Measurements from ENCODE around the gene MORN5.

The MORN5 gene

DNA sequence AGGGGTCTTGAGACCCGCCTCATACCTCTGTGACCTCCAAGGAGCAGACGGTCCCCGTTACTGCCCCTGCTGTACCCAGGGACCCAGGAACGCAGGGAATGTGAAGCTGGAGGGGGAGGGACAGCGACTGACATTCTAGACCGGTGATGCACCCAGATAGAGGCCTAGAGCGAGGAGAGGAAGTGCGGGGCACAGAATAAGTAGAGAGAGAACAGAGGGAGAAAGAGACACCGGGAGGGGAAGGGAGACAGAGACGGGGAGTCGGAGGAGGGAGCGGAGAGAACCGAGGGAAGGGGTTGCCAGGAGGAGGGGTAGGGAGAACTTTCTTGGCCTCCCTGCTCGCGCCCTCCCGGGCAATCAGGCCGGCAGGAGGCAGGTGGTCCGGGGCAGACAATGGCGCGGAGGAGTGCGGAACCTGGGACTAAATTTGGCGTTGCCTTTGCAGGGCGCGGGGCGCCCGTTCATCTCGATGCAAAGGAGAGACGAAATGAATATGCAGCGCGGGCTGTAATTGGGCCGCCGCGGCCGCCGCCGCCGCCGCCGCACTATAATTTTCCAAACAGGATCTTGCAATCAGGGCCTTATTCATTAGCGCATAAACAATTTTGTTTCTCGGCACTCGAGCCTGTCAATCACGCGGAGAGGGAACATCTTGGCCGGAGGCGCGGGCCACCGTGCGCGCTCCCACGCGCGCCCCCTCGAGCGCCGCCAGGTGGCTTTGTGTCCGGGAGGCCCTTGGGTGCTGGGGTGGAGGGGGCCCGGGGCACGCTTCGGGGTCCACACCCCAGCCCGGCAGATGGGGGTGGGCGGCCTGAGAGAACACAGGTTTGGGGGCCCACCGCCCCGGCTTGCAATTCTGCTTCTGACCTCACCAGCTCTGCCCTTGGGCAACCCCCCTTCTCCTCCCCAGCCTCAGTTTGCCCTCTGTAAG lies 33.1 kb upstream of the MORN5 start:
- ATAC-seq = peak; percentile 46
- TF ChIP-seq RARB (CRISPR knock-in tag; IDR thresholded peaks at IDR 0.05) (no peak), CREB5 (CRISPR knock-in tag; IDR thresholded peaks at IDR 0.05; ENCODE audit: low read depth) (no peak), PPARA (CRISPR knock-in tag; IDR thresholded peaks at IDR 0.05; ENCODE audit: borderline replicate concordance) (no peak), ARNTL (CRISPR knock-in tag; IDR thresholded peaks at IDR 0.05; ENCODE audit: borderline replicate concordance, low read depth) (no peak), SNAI2 (CRISPR knock-in tag; IDR thresholded peaks at IDR 0.05) (no peak), TCF4 (CRISPR knock-in tag; IDR thresholded peaks at IDR 0.05; ENCODE audit: borderline replicate concordance) (no peak), ZNF8 (CRISPR knock-in tag; IDR thresholded peaks at IDR 0.05) (no peak), GLIS3 (CRISPR knock-in tag; IDR thresholded peaks at IDR 0.05) (no peak), BACH2 (CRISPR knock-in tag; IDR thresholded peaks at IDR 0.05; ENCODE audit: borderline replicate concordance) (no peak), ZFP3 (CRISPR knock-in tag; IDR thresholded peaks at IDR 0.05) (no peak), POU6F1 (CRISPR knock-in tag; IDR thresholded peaks at IDR 0.05; ENCODE audit: borderline replicate concordance, low read depth) (no peak), CSDC2 (CRISPR knock-in tag; IDR thresholded peaks at IDR 0.05) (no peak), ZFP30 (CRISPR knock-in tag; IDR thresholded peaks at IDR 0.05) (no peak), ISL1 (CRISPR knock-in tag; IDR thresholded peaks at IDR 0.05) (no peak)
- TF ChIP-seq, protein P1, sequence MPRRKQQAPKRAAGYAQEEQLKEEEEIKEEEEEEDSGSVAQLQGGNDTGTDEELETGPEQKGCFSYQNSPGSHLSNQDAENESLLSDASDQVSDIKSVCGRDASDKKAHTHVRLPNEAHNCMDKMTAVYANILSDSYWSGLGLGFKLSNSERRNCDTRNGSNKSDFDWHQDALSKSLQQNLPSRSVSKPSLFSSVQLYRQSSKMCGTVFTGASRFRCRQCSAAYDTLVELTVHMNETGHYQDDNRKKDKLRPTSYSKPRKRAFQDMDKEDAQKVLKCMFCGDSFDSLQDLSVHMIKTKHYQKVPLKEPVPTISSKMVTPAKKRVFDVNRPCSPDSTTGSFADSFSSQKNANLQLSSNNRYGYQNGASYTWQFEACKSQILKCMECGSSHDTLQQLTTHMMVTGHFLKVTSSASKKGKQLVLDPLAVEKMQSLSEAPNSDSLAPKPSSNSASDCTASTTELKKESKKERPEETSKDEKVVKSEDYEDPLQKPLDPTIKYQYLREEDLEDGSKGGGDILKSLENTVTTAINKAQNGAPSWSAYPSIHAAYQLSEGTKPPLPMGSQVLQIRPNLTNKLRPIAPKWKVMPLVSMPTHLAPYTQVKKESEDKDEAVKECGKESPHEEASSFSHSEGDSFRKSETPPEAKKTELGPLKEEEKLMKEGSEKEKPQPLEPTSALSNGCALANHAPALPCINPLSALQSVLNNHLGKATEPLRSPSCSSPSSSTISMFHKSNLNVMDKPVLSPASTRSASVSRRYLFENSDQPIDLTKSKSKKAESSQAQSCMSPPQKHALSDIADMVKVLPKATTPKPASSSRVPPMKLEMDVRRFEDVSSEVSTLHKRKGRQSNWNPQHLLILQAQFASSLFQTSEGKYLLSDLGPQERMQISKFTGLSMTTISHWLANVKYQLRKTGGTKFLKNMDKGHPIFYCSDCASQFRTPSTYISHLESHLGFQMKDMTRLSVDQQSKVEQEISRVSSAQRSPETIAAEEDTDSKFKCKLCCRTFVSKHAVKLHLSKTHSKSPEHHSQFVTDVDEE (CRISPR knock-in tag; IDR thresholded peaks at IDR 0.05) = no peak
- TF ChIP-seq, protein P2, sequence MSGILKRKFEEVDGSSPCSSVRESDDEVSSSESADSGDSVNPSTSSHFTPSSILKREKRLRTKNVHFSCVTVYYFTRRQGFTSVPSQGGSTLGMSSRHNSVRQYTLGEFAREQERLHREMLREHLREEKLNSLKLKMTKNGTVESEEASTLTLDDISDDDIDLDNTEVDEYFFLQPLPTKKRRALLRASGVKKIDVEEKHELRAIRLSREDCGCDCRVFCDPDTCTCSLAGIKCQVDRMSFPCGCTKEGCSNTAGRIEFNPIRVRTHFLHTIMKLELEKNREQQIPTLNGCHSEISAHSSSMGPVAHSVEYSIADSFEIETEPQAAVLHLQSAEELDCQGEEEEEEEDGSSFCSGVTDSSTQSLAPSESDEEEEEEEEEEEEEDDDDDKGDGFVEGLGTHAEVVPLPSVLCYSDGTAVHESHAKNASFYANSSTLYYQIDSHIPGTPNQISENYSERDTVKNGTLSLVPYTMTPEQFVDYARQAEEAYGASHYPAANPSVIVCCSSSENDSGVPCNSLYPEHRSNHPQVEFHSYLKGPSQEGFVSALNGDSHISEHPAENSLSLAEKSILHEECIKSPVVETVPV (CRISPR knock-in tag; IDR thresholded peaks at IDR 0.05) = no peak

- TF ChIP-seq ARNTL (CRISPR knock-in tag; IDR thresholded peaks at IDR 0.05; ENCODE audit: borderline replicate concordance, low read depth) = no peak
- TF ChIP-seq ZNF565 (CRISPR knock-in tag; conservative IDR thresholded peaks at IDR 0.05; ENCODE audit: low read depth) = no peak
- TF ChIP-seq ESRRG (CRISPR knock-in tag; IDR thresholded peaks at IDR 0.05) = no peak
- no peak for ATAC-seq
These were observed 32.3 kb upstream of the MORN5 start for GRCh38 chr9:122127396-122127798.

DNA sequence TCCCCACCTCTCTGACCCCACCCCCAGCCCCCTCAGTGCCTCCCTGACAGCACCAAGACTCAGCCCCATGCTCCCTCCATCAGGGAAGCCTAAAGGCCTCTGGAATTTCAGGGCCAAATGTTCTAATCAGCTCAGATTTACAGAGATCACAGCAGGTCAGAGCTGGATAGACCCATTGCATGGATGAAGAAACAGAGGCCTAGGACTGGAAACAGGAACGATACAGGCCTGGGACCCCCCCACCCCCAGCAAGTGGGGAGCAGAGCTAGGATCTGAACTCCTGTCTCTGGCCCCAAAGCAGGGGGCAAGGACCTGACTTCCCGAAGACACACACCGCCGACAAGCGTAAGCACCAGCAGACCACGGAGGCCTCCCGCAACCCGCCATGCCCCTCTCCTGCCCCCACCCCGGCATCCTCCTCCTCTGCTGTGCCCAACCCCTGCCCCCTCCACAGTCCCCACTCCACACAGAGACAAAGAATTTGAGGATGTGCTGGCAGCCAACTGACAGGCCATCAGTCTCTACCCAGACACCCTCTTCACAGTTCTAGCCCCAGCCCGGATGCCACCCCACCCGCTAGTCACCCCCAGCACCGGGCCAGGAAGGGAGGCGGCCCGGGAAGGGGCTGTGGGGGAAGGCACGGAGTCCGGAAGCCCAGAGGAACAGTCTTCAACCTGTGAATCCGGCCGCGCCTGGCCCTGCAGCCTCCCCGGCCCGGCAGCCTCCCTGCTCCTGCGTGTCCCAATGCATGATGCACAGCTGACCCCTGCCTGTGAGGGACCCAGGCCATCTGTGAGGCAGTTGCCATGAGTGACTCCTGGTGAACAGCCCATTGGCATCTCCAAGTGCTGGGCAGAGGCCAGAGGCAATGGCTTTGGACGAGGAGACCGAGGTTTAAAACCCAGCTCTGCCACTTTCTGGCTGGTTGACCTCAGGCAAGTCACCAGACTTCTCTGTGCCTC lies 31.4 kb upstream of the MORN5 start:
- no peak for ATAC-seq
- TF ChIP-seq GLIS3 (CRISPR knock-in tag; IDR thresholded peaks at IDR 0.05) (no peak), ARNTL (CRISPR knock-in tag; IDR thresholded peaks at IDR 0.05; ENCODE audit: borderline replicate concordance, low read depth) (no peak), ZFP30 (CRISPR knock-in tag; IDR thresholded peaks at IDR 0.05) (no peak), ESRRG (CRISPR knock-in tag; IDR thresholded peaks at IDR 0.05) (no peak), TOX (CRISPR knock-in tag; IDR thresholded peaks at IDR 0.05; ENCODE audit: borderline replicate concordance) (no peak), PPARA (CRISPR knock-in tag; IDR thresholded peaks at IDR 0.05; ENCODE audit: borderline replicate concordance) (no peak)
- TF ChIP-seq, protein P2 (CRISPR knock-in tag; IDR thresholded peaks at IDR 0.05) = no peak

All from SK-N-SH treated with all-trans-retinoic acid at 6 μM for 48 hours (cell line).